GM21423 (cell line): Measurements from ENCODE around the gene KLK3.
"Not testable (repeated sequence)": the region's sequence is repeated elsewhere in the genome, so short reads cannot be mapped to it uniquely, and the experiment has no call there.

Source experiments
- ATAC-seq: cut with Tn5 transposase; IDR thresholded peaks from one replicate; pipeline ENCODE4 v1.9.1; 2021; ENCODE audit warnings: mild to moderate bottlenecking, moderate library complexity; ENCODE audit not compliant: unreplicated experiment

Gene KLK3

DNA sequence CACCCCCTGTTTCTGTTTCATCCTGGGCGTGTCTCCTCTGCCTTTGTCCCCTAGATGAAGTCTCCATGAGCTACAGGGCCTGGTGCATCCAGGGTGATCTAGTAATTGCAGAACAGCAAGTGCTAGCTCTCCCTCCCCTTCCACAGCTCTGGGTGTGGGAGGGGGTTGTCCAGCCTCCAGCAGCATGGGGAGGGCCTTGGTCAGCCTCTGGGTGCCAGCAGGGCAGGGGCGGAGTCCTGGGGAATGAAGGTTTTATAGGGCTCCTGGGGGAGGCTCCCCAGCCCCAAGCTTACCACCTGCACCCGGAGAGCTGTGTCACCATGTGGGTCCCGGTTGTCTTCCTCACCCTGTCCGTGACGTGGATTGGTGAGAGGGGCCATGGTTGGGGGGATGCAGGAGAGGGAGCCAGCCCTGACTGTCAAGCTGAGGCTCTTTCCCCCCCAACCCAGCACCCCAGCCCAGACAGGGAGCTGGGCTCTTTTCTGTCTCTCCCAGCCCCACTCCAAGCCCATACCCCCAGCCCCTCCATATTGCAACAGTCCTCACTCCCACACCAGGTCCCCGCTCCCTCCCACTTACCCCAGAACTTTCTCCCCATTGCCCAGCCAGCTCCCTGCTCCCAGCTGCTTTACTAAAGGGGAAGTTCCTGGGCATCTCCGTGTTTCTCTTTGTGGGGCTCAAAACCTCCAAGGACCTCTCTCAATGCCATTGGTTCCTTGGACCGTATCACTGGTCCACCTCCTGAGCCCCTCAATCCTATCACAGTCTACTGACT, at the start of gene KLK3:
Gene KLK3, plus strand, starts transcription at position 280 of the 775 bp plus-strand sequence. Its CDS starts 41 bp downstream, at position 321.
- no peak for ATAC-seq

DNA sequence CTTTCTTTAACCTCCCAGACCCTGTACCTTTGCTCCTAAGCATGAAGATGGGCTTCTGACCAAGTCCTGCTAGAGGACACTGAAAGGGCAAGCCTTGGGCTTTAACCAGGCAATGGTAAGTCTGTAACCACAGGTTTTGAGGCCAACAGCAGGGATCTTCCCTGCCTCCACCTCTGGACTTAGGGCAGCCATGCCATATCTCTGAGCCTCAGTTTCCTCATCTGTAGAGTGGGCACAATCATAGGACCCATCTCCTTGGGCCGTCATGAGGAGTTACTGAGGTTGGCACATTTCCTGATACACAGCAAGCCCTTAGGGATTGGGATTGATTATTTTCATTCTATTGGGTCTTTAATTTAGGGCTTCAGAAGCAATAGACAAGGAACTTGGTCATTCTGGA, 45.9 kb upstream of the KLK3 start:
- ATAC-seq, result no peak

DNA sequence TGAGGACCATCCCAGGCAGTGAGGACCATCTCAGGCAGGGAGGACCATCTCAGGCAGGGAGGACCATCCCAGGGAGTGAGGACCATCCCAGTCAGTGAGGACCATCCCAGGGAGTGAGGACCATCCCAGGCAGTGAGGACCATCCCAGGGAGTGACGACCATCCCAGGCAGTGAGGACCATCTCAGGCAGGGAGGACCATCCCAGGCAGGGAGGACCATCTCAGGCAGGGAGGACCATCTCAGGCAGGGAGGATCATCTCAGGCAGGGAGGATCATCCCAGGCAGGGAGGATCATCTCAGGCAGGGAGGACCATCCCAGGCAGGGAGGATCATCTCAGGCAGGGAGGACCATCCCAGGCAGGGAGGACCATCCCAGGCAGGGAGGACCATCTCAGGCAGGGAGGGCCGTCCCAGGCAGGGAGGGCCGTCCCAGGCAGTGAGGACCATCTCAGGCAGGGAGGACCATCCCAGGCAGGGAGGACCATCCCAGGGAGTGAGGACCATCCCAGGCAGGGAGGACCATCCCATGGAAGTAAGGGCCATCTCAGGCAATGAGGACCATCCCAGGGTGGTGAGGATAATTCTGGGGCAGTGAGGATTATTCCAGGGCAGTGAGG, 43.0 kb upstream of the KLK3 start:
- ATAC-seq, result not testable (repeated sequence)

DNA sequence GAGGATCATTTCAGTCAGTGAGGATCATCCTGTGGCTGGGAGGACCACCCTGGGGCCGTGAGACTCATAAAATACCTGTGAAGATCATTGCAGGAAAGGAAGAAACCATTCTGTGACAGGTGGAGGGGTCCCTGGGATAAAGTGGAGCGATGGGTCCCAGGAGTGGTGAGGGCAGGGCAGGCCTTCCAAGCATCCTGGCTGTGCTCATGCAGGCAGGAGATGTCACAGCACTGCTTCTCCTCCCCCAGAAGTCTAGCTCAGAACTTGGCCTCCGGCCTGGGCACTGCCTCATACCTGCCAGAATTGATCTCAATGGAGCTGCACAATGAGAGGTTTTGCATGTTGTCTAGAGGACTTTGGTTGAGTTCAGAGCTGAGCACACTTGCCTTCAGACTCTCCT, 42.2 kb upstream of the KLK3 start:
- no peak for ATAC-seq

DNA sequence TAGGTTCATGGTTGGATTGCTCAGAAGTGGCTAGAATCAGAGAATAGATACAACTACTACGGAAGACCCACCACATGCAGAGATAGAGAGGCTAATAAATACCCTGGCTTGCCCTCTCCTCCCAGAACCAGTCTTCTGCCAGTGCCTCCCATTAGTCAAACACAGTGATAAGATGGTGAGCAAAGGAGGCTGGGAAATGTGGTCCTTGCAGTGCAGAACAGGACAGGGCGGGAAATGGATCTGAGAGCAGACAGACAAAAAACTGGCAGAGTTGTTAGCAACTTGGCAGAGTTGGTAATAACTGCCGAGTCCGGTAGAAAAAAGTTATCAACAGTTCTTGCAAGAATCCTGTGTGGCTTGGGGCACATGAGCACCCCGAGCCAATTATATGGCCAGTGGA, 39.8 kb upstream of the KLK3 start:
- no peak for ATAC-seq

DNA sequence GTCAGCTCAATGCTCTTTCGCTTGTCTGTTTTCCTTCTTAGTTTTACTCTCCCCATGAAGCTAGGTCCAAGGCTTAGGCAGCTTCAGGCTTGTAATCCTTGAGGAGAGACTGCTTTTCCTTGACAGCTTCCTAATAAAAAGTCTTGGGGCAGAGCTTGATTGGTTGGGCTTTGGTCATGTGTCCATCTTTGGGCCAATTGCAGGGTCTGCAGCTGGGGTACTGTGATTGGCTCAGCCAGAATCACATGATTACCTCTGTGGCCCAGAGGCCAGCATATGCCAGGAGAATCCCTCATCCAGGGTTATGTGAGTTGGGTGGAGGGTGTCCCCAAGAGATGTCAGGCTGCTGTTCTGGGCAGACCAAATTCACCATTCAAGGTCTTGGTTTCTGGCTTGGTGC, 39.3 kb upstream of the KLK3 start:
- ATAC-seq, result no peak

DNA sequence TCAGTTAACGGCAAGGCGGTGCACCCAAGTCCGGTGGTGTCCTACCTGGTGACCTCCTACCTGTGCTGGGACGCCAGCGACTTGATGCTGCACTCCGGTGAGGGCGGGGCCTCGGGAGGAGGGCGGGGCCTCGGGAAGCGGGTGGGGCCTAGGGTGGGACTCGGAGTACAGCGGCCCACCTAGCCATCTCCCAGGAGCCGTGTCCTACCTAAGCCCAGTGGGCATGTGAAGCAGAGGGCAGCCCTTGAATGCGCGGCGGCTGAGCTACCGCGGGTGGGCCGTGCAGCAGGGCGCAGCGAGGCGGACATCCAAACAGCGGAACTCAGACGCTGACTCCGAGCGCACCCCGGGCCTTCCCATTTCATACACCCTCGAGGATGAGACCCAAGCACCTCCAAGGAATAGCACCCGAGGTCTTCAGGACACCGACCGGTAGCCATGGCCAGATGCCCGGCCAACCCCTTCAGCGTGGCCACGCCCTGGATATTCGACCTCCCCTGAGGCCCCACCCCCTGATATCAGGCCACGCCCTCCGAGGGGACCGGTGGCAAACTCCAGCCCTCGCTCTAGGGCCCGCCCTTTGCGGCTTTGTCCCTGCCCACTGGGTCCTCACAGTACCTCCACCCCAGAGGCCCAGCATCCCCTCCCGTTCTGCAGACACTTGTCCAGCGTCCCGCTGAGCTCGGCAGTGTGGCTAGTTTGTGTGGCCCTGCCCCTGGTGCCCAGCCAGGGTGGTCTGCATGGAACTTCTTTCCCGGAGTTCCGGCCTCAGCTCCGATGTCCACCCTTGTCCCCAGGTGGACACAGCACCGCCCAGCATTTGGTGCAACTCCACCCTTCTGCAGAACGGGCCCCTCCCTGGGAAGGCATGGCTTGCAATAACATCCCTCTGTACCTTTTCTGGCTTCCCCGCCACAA, 36.5 kb upstream of the KLK3 start:
- peak; percentile 51 for ATAC-seq

DNA sequence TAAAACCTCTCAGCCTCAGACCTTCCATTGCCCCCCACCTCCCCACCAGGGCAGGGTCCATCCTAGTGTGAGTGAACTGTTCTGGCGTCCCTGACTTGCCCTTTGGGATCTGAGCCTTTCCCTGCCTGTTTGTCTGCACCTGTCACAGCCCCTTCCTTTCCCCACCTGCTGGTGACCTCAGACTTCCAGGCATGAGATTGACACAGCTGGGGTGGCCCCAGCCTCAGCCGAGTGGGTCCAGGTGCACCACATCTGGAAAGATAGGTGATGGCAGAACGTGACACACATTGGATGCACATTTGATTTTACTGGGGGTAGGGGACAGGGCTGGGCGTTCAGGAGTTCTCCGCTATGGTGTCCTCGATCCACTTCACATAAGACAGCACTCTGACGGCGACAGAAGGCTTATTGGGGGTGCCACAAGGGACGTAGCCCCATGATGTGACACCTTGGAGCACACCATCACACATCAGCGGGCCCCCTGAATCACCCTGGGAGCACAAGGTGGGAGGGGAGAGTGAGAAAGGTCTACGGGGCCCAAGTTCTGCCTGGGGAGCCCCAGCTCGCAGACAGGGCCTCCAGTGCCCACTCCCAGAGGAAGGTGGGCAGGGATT, 35.7 kb upstream of the KLK3 start:
- no peak for ATAC-seq

DNA sequence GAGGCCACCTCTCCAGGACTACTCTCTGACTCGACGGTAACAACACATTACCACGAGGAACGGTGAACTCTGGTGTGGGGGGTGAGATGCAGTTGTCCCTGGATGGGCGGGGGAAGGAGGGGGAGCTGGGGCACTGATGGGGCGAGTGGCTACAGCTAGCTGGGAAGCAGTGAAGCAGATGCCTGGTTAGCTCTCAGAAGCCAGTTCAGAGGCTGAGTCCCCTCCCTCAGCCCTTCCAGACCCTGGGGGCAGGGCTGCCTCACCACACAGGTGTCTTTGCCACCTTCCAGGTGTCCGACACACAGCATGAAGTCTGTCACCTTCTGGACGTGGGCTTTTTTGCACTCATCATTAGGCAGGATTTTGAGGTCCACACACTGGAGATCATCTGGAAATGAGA, 35.1 kb upstream of the KLK3 start:
- ATAC-seq, result no peak

DNA sequence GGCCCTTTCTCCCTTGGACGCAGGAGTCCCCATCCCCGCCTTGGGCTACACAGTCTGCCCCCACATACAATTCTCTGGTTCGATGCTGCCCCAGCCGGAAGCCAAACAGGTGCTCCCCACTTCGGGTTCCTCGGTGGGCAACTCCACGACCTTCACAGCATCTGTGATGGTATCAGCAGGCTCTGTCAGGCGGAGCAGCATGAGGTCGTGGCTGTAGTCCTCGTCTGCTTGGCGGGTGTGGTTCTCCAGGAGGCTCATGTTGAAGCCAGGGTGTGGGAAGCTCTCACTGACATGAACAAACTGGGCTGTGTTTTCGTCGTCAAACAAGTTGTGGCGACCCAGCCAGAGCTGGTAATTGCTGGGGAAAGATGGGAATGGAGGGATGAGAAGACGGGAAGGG, 34.6 kb upstream of the KLK3 start:
- ATAC-seq, result no peak

DNA sequence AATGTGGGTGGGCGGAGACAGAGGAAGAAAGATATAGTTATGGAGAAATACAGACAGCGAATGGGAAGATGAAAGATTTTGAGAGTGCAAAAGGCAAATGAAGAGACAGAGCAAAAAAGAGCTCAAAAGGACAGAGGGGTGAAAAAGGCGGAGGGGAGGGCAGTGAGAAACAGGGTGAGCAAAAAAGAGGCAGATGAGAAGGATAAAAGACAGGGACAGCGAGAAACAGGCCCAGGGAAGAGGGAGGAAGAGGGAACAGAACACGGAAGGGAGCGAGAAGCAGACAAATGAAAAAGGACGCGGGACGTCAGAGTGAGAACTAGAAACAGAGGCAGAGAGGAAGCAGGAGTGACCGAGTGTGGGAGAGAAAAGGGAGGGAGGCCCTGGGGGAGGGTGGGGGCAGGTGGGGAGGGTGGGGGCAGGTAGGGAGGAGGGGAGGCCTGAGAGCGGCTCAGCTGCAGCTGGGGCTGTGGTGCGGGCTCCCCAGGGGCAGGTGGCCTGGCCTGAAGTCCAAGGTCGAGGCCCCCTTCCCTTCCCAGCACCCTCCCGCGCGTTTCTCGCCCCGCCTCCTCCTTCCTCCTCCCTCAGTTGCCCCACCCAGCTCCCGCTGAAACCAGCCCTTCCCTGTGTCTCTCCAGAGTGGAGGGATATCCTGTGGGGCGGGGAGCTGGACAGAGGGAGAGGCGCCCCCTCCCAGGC, 34.0 kb upstream of the KLK3 start:
- ATAC-seq, result no peak

DNA sequence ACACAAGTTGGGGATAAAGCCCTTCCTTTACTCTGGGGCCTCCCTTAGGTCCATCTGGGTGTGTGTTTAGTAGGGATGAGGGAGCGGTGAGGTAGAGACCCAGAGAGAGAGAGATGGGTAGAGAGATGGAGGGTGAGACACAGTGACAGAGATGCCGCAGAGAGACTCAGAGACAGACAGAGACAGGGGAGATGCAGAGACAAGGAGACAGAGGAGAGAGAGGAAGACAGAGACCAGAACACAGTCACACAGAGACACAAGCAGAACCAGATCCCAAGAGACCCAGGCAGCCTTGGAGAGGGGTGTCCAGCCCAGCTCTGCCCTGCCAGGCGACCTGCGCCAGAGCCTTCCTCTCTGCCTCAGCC, 33.5 kb upstream of the KLK3 start:
- no peak for ATAC-seq

DNA sequence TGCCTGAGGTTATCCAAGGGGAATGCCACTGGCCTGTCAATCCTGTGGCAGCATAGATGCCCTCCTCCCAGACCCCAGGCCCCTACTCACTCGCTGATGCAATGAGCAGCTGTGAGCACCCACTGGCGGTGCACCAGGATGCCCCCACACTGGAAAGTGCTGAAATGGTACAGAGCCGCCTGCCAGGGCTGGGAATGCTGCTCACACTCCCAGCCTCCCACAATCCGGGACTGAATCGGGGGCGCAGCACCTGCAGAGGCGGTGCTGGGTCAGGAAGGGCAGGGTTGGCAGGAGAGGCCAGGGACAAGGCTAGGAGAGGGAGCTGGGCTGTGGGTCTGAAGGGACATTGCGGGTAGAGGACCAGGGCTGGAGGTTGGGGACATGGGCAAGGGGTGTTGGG, 33.1 kb upstream of the KLK3 start:
- ATAC-seq, result no peak

DNA sequence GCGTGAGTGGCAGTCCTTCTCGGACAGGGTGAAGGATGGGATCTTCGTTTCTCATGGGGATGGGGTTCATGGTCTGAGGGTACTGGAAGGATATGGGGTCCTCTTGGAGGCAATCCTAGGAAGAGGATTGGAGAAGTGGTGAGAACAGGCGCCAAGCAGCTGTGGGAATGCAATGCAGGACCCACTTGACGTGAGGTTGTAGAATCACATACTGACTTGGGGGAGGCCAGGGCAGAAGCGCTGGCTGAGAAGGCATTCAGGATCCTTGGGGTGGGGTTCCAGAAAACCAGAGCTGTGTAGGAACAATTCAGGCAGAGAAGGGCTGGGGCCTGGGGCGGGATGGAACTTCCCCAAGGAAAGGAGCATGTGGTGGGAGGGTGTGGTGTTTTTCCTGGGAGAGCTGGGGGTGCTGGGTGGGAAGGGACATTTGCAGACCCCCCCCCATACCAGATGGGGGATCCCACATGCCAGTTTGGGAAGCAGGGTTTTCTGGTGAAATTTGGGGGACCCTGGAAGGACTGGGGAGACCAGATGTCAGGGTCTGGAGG, 32.0 kb upstream of the KLK3 start:
- no peak for ATAC-seq

DNA sequence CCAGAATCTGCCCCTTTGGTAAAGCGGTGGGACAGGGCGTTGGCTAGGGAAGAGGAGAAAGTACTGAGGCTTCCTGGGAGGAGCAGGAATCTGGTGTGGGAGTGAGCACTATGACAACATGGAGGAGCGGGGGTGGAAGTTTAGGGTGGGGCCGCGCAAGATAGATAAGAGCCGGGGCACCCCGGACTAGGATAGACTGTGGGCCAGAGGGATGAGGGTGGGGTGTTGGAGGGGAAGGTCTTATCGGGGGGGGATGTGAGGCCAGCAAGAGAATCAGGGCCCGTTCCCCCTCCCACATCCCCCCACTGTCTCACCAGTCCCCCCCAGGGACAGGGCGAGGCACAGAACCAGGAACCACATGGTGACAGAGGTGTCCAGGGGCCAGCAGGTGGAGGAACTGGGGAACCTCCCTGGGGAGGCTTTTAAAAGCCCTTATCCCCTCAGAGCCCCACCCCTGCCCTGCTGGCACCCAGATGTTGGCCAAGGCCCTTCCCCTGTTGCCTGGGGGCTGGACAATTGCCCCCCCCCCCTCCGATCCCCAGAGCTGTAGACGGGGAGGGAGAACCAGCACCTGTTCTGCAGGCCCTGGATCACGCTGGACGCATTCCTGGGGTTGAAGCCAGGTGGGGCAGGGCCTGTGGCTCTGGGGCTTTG, 31.2 kb upstream of the KLK3 start, which contains the start of gene KLK1:
Gene KLK1, minus strand, starts transcription at position 399 of the 654 bp plus-strand sequence. Its CDS starts 39 bp downstream, at position 360.
- no peak for ATAC-seq

DNA sequence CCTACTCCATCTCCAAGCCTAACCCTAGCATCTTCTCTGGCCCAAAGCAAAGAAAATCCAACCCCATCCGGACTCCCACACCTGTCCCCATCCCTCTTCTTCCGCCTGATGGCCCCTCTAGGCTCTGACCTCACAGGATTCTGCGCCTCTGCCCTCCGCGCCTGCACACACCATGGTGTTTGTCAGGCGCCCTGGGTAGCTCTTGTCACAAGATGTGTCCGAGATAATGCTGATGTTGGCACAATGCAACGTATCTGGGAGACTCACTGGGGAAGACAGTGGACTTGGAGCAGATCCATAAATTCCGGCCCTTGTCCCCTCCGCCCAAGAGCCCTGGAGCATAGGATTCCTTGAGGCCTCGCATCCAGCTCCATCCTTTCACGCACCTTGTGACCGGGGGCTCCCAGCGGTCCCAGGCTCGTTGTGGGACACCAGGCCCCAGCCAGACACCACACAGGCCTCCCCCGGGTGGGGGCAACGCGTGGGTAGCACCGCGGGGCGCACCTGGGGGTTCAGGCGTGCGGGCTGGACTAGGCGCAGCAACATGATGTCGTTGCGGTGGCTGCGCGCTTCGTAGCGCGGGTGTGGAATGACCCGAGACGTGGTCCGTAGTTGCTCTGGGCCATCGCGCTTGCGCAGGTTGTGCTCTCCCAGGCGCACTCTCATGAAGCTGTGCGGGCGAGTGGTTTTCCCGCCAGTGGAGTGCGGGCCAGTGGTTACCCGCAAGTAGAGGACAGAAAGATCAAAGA, 28.0 kb upstream of the KLK3 start:
- ATAC-seq, result no peak

DNA sequence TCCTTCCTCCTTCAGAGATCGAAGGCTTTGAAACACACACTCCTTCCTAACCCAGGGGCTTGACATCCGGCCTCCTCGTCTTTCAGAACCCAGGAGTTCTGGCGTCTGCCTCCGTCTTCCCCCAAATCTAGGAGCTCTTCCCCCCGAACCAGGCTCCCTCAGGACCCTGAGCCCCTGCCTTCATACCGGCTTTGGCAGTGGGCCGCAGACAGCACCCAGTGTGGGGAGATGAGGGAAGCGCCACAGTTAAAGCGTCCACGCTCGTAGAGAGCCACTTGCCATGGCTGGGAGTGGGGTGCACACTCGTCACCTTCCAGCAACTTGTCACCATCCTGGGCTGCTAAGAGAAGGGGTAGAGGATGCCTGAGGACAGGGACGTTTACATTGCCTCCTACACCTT, 27.2 kb upstream of the KLK3 start:
- ATAC-seq, result no peak

DNA sequence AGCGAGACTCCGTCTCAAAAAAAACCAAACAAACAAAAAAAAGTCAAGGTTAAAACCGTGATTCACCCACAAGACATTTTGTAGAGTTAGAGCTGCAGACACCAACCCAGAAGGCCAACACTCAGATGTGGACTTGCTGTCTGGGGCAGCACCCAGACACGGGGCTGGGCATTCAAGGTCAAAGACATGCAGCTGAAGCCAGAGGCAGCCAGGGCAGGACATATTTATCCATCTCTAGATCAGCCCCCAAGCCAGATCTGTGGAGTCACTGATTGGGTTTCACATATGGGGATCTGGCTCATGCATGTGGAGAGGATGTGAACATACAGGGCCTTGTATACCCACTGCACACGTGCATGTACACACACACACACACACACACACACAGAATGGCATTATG, 24.9 kb upstream of the KLK3 start:
- no peak for ATAC-seq
